HL-60/S4 (cell line): ENCODE results near the gene TRIP13.
"Not testable (repeated sequence)": the region's sequence is repeated elsewhere in the genome, so short reads cannot be mapped to it uniquely, and the experiment has no call there.

Experiments
- in situ Hi-C: fragments of 300-500 bp; cut with MboI; formaldehyde crosslinking; loops from 2 replicates; pipeline ENCODE4 v1.14.3; 2022; ENCODE audit warnings: low sequenced_read_pairs

The TRIP13 gene, protein sequence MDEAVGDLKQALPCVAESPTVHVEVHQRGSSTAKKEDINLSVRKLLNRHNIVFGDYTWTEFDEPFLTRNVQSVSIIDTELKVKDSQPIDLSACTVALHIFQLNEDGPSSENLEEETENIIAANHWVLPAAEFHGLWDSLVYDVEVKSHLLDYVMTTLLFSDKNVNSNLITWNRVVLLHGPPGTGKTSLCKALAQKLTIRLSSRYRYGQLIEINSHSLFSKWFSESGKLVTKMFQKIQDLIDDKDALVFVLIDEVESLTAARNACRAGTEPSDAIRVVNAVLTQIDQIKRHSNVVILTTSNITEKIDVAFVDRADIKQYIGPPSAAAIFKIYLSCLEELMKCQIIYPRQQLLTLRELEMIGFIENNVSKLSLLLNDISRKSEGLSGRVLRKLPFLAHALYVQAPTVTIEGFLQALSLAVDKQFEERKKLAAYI

DNA sequence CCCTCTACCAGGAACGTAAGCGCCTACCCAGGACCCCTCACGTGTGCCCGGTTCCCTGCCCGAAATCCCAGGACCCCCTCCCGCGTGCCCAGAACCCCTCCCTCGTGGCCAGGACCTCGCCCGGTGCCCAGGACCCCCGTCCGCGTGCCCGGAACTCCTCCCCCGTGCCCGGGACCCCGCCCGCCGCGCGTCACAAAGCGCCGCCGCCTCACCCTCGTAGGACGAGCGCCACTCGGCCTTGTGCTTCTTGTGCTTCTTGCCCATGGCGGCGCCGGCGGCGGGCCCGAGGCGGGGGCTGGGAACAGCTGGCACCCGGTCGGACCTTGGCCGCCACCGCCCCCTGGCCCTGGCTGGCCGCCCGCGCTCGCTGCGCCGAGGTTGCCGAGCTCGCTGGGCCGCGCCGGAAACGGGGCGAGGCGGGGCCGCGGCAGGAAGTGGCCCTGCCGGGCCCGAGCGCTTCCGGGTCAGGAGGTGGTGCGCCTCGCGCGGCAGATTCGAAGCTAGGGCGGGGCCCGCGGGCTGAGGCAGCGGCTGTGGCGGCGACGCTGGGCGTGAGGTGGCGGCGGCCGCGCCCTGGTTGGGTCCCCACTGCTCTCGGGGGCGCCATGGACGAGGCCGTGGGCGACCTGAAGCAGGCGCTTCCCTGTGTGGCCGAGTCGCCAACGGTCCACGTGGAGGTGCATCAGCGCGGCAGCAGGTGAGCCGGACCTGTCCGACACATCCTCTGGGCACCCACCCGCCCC, at the start of gene TRIP13, which contains the start of gene BRD9:
Gene TRIP13, plus strand, starts transcription at position 491 of the 743 bp plus-strand sequence. Its CDS starts 115 bp downstream, at position 606.
Gene BRD9, minus strand, starts transcription at position 408 of the 743 bp plus-strand sequence. Its CDS starts 144 bp downstream, at position 264.
- in situ Hi-C loops, result no loop called here

DNA sequence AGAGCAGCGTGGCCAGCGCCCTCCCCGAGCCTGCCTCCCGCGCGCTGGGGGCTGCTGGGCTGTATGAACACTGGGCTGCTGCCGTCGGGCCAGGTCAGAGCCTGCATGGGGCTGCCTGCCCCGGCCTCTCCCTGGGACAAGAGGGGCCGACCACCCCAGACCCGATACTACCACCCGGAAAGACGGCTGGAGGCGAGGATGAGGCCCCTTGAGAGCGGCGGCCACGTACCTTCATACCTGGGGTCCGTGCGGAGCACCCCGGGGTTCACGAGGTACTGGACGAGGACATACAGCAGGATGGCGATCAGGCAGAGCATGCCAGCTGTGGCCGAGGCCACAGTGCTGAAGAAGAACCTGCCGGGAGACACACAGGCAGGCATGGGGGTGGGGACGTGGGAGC, 49.3 kb upstream of the TRIP13 start:
- in situ Hi-C loops, result not testable (repeated sequence)

DNA sequence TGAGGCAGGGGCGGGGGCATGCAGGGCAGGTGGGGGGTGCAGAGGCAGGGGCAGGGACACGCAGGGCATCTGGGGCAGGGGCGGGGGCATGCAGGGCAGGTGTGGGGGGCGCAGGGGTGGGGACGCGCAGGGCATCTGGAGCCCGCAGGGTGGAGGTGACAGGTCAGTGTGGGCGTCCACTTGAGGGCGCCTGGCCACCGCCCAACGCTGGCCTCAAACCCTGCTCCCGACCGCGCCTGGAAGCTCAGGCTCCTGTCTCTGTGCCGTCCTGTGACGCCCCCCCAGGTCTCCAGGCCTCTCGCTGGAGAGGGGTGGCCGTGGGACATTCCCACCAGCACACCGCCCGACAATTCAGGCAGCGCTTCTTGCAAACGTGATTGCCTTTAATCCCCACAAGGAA, 48.8 kb upstream of the TRIP13 start:
- in situ Hi-C loops, result not testable (repeated sequence)

DNA sequence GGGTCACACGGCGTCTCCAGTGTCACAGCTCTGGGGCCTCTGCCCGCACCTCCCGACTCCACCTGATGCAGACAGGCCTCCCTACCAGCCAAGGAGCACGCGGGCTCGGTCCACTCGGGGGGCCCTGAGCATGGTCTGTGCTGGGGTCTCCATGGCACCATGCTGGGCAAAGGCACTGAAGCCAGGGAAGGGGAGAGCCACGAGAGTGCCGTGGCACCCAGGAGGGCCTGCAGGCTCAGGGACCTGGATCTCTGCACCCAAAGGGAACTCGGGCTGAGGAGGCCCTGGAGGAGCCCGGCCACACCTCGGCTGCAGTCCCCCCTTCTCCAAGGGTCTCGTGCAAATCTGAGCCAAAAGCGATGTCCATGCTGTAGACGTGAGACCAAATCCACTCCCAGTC, 48.3 kb upstream of the TRIP13 start:
- in situ Hi-C loops, result not testable (repeated sequence)

DNA sequence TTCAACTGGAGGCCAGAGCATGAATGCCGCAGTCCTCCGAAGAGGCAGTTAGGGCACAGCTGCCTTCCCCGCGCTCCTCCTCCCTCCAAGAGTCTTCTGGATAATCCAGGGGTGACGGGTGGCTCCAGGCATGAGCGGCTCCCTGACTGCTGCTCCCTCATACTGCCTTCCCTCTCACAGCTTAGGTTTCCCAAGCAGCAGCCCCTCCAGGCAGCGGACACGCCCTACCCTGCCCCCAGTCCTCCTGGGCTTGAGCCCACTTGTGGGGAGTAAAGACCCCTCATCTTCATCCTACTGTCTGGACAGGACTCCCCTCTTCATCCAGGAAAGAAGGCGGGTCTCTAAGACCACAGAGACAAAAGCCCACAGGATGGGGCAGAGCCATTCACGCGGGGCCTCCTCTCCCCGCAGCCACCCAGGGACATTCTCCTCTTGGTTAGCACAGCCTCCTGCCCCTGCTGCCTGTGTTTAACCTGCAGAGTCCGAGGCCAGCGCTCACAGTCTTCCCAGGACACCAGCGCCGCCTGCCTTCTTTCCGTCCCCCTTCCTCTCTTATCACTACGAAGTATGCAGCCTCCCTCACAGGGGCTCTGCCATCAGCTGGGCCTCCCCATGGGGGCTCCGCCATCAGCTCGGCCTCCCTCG, 47.5 kb upstream of the TRIP13 start:
- in situ Hi-C loops, result not testable (repeated sequence)

DNA sequence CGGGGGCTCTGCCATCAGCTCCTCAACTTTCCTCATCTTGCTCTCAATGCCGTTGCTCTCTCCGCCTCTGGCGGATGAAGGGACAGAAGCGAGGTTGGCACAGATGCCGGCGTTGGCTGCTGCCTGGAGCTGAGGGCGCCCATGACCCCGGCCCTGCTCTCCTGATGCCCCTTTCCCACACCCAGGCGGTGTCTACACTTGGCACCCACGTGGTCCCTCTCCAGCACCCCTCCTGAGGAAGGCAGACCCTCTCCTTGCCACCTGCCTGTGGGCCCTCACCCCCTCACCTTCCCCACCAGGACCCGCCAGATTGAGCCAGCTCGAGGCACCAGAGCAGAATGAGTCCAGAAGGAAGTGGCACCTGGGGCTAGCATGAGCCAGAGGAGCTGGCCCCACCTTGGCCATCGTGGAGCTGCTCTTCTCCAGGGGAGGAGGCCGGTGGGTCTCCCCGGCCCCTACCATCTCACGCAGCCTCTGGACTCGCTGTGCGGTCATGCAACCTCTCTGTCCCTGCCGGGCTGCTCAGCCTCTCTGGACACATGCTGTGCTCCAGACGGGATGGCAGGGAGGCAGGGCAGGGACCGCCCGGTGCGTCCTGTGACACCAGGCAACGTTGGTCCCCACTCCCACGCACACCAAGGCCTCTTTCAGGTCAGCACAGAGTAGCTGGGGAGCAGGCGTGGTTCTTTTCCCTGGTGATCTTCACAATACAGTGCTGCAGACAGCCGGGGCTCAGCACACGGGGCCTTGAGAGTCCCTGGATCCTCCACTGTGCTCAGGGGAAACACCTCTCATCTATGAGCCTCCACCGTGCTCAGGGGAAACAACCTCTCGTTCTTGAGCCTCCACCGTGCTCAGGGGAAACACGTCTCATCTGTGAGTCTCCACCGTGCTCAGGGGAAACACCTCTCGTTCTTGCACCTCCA, 46.7 kb upstream of the TRIP13 start:
- in situ Hi-C loops, result not testable (repeated sequence)

DNA sequence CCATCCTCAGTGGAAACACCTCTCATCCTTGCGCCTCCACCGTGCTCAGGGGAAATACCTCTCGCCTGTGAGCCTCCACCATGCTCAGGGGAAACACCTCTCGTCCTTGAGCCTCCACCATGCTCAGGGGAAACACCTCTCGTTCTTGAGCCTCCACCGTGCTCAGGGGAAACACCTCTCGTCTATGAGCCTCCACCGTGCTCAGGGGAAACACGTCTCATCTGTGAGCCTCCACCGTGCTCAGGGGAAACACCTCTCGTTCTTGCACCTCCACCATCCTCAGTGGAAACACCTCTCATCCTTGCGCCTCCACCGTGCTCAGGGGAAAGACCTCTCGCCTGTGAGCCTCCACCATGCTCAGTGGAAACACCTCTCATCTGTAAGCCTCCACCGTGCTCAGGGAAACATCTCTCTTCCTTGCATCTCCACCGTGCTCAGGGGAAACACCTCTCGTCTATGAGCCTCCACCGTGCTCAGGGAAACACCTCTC, 46.0 kb upstream of the TRIP13 start:
- in situ Hi-C loops, result not testable (repeated sequence)

DNA sequence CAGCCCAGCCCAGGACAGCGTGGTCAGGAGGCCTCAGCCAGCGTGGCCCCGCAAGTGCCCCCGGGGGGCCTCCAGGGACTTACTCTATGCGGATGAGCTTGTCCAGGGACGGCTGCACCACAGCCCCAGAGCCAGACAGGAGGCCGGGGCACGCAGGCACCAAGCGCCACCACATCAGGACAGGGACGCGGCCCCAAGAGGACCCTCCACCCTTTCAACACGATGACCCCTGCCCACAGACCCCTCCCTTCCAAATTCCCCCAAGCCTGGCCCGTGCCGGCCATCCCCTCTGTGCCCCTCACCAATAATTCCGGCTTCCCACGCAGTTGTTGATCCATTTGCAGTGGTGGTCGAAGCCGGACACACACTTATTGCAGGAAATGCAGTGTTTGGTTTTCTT, 45.5 kb upstream of the TRIP13 start:
- in situ Hi-C loops, result not testable (repeated sequence)

DNA sequence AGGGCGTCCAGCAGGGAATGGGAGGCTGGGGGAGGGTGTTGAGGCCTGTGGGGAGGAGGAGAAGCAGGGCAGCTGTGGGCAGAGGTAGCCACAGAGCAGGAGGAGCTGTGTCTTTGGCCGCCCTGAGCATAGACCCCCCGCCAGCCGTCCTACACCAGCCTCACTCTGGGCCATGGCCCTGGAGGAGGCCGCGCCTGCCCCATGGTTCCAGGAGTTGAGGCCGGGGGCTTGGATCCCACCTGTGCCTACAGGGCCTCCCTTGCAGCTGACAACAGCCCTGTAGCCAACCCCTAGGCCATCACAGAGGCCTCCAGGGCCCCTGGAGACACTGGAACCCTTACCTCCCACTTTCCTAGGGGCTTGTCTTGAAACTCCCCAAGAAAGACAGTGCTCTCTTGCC, 44.9 kb upstream of the TRIP13 start:
- in situ Hi-C loops, result not testable (repeated sequence)

DNA sequence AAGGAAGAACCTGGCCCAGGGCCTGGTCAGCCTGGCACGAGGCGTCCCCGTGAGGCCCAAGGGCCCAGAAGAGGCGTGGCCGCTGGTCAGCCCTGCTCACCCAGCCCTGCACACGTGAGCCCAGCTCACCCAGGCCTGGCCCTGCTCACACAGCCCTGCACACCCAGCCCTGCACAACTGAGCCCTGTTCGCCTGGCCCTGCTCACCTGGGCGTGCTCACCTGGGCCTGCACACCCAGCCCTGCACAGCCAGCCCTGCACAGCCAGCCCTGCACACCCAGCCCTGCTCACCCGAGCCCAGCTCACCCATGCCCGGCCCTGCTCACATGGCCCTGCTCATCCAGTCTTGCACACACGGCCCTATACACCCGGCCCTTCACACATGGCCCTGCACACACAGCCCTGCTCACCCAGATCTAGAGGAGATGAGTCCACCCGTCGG, 44.0 kb upstream of the TRIP13 start:
- in situ Hi-C loops, result no loop called here

DNA sequence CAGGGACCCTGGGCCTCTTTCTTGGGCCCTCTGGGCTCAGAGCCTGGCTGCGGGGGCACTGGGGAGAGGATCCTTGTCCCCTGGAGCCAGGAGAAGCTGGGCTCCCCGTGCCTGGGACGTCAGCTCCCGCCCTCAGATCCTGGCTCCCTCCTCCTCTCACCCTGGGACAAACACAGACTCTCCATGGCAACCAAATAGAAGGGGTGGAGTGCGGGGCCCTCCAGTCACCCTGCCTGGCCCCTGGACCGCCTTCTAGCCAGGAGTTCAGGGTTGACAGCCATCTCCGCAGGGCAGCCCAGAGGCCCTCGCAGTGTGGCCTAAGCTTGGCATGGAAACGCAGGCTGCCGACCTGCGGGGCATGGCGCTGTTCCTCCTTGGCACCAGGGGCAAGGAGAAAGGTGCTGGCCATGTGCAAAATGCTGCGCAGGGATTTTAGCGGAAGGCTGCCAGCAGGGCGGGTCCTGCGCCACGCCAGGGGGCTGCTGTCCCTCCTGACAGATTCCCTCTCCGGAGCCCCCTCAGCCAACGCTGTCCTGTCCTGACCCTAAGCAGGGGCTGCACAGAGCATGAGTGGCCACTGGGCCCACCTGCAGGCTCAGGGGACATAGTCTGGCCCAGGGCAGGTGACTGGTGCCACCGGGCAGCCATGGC, 42.9 kb upstream of the TRIP13 start:
- in situ Hi-C loops, result no loop called here

DNA sequence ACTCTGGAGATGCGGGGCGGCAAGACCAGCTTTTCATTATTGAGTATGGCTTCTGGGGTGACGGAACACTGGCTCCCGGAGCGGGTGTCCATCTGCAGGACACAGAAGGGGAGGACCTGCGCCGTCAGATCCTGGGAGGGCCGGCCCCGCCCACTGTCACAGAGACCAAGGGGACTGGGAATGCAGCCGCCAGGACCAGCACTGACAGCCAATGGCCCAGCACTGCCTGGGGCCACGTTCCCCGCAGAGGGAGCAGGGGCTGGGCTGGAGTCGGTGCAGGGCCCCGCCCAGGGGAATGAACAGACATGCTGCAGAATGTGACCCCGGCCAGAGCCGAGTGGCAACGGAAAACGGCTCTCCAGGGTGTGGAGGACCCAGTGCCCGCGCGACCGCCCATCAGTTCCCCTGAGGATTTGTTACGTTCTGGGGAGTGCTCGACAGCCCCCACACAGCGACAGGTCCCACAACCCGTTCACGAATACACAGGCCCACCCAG, 42.1 kb upstream of the TRIP13 start, which contains the start of gene ZDHHC11:
Gene ZDHHC11, minus strand, starts transcription at position 476 of the 496 bp plus-strand sequence. Its CDS starts 384 bp downstream, at position 92.
- in situ Hi-C loops, result no loop called here

DNA sequence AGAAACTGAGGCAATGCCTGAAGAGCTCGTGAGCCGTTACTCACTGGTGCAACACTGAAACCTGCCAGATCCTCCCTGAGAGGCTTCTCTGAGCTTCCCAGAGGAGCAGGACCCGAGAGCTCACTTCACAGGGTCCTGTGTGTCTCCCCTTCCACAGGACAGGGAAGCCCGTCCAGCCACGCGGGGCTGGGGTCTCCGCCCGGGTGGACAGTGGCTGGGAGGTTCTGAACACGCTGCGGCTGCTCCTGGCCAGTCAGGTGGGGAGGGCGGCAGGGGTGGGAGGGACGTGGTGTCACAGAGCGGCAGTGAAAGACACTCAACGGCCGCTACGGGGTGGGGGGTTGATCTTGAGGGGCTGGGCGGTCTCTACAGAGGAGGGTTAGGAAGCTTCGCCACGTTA, 41.6 kb upstream of the TRIP13 start:
- in situ Hi-C loops, result no loop called here

DNA sequence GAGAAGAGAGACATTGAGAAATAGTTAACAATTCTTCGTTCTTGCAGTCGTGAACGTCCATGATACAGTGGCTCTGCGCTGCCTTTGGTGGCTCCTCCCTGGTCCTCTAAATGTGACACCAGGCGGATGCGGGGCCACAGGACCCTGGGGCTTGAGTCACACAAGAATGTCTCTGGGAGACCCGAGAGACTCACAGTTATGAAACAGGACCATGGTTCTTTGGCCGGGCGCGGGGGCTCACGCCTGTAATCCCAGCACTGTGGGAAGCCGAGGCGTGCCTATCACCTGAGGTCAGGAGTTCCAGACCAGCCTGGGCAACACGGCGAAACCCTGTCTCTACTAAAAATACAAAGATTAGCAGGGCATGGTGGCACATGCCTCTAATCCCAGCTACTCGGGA, 41.1 kb upstream of the TRIP13 start:
- in situ Hi-C loops, result no loop called here

DNA sequence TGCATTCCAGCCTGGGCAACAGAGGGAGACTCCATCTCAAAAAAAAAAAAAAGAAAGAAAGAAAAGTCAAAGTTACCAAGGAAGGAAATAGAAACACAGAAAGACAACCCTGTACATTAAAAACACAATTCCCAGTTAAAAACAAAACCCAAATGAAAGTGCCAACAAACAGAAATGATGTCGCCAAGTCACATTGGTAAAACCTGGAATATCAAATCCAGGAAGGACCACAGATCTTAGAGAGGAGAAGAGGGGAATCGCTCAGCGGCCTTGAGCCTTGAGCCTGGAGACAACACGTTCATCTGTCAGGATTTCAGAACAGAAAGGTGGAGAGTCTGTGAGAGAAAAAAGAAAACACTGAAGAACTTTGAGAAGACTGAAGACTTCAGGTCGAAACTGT, 40.7 kb upstream of the TRIP13 start:
- in situ Hi-C loops, result no loop called here

DNA sequence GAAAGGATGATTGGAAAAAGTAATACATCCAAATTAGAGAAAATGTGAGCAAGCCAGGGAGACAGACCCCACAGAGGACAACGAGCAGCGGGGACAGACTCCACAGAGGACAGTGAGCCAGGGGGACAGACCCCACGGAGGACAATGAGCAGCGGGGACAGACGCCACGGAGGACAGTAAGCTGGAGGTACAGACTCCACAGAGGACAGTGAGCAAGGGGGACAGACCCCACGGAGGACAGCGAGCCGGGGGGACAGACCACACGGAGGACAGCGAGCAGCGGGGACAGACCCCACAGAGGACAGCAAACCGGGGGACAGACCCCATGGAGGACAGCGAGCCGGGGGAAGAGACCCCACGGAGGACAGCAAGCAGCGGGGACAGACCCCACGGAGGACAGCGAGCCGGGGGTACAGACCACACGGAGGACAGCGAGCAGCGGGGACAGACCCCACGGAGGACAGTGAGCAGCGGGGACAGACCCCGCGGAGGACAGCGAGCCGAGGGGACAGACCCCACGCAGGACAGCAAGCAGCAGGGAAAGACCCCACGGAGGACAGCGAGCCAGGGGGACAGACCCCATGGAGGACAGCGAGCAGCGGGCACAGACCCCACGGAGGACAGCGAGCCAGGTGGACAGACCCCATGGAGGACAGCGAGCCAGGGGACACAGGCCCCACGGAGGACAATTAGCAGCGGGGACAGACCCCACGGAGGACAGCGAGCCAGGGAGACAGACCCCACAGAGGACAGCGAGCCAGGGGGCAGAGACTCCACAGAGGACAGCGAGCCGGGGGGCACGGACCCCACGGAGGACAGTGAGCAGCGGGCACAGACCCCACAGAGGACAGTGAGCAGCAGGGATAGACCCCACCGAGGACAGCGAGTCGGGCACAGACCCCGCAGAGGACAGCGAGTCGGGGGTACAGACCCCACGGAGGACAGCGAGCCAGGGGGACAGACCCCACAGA, 40.0 kb upstream of the TRIP13 start:
- in situ Hi-C loops, result no loop called here

DNA sequence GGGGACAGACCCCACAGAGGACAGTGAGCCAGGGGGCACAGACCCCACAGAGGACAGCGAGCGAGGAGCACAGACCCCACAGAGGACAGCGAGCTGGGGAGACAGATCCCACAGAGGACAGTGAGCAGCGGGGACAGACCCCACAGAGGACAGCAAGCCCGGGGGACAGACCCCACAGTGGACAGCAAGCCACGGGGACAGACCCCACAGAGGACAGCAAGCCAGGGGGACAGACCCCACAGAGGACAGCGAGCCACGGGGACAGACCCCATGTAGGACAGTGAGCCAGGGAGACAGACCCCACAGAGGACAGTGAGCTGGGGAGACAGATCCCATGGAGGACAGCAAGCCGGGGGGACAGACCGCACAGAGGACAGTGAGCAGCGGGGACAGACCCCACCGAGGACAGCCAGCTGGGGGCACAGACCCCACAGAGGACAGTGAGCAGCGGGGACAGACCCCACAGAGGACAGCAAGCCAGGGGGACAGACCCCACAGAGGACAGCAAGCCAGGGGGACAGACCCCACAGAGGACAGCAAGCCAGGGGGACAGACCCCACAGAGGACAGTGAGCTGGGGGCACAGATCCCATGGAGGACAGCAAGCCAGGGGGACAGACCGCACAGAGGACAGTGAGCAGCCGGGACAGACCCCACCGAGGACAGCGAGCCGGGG, 39.1 kb upstream of the TRIP13 start:
- in situ Hi-C loops, result not testable (repeated sequence)

DNA sequence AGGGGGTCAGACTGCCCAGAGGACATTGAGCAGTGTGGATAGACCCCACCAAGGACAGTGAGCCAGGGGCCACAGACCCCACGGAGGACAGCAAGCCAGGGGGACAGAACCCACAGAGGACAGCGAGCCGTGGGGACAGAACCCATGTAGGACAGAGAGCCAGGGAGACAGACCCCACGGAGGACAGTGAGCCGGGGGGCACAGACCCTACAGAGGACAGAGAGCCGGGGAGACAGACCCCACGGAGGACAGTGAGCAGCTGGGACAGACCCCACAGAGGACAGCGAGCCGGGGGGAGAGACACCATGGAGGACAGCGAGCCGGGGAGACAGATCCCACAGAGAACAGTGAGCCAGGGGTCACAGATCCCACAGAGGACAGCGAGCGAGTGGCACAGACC, 38.5 kb upstream of the TRIP13 start:
- in situ Hi-C loops, result no loop called here
